ENCODE results near the gene UBE2C.

The UBE2C gene

DNA sequence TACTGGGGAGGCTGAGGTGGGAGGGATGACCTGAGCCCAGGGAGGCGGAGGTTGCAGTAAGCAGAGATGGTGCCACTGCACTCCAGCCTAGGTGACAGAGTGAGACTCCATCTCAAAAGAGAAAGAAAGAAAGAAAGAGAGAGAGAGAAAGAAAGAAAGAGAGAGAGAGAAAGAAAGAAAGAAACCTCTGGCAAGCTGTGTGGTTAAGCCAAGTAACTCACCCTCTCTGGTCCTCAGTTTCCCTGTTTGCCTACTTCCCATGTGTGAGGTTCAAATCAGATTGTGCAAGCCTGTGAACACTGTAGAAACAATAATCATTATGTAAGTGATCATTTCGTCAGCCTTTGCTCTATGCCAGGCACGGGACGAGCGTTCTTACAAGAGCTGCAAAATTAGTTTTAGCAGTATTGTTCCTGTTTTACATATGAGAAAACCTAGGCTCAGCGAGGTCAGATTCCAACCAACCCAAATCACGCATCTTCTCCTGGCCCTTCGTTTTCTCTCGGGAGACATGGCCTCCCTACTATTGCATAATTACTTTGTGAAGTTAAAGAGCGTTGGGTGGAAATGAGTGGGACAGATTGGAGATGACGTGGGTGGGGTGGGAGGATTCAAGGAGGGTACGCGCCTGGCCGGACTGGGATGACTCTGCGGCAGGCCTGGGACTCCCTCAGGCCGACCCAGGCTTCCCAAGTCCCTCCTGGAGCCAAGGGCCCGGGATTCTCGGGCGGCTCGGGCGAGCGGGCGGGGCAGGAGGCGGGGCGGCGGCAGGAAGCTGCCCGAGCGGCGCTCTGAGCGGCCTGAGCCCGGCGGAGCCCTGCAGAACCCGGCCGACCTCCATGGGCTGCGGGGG is 20.8 kb downstream of the UBE2C start, which contains the start of gene SNX21:
Gene SNX21 (plus strand): TSS at position 770 of the 853 bp plus-strand sequence. CDS start 121 bp downstream, outside the sequence.
- Histone ChIP-seq H3K36me3 (ENCODE audit: control insufficient read depth in 2 of 2, insufficient read depth in 2 of 2, low read length in 2 of 2) (peaks cover 3 to 4% of the 10 kb centered on the region in 2 donors), H3K27ac (ENCODE audit: low read depth in 2 of 2, low read length in 2 of 2) (peak within 1 kb of the TSS; percentile 64 to 87), H3K4me1 (ENCODE audit: control insufficient read depth in 2 of 2, insufficient read depth in 2 of 2, low read length in 2 of 2) (peaks cover 15 to 22% of the 10 kb centered on the region in 2 donors), H3K27me3 (ENCODE audit: control insufficient read depth in 2 of 2, insufficient read depth in 2 of 2, low read length in 2 of 2) (no peaks in the 10 kb centered on the region), H3K9me3 (ENCODE audit: control insufficient read depth in 2 of 2, low read length in 2 of 2) (no peaks in the 10 kb centered on the region), H3K9ac (ENCODE audit: low read depth in 1 of 2, low read length in 2 of 2) (peak within 1 kb of the TSS; percentile 52 to 82), H3K4me3 (ENCODE audit: low read length in 2 of 2) (peak within 1 kb of the TSS; percentile 68 to 77)

- Histone ChIP-seq H3K4me3 (ENCODE audit: low read length in 2 of 2) (peak overlapping the region; percentile 68 to 77), H3K4me1 (ENCODE audit: control insufficient read depth in 2 of 2, insufficient read depth in 2 of 2, low read length in 2 of 2) (peaks cover 15 to 22% of the 10 kb centered on the region in 2 donors), H3K27ac (ENCODE audit: low read depth in 2 of 2, low read length in 2 of 2) (peak overlapping the region; percentile 64 to 87), H3K9ac (ENCODE audit: low read depth in 1 of 2, low read length in 2 of 2) (peak overlapping the region; percentile 52 to 82), H3K9me3 (ENCODE audit: control insufficient read depth in 2 of 2, low read length in 2 of 2) (no peaks in the 10 kb centered on the region), H3K27me3 (ENCODE audit: control insufficient read depth in 2 of 2, insufficient read depth in 2 of 2, low read length in 2 of 2) (no peaks in the 10 kb centered on the region), H3K36me3 (ENCODE audit: control insufficient read depth in 2 of 2, insufficient read depth in 2 of 2, low read length in 2 of 2) (peaks cover 3 to 4% of the 10 kb centered on the region in 2 donors)
Observed at GRCh38 chr20:45833883-45834796, 21.7 kb downstream of the UBE2C start.

- Histone ChIP-seq H3K9ac (ENCODE audit: low read depth in 1 of 2, low read length in 2 of 2) (peak overlapping the region; percentile 52 to 82), H3K27ac (ENCODE audit: low read depth in 2 of 2, low read length in 2 of 2) (peak overlapping the region; percentile 64 to 87), H3K4me3 (ENCODE audit: low read length in 2 of 2) (peak overlapping the region; percentile 68 to 77), H3K36me3 (ENCODE audit: control insufficient read depth in 2 of 2, insufficient read depth in 2 of 2, low read length in 2 of 2) (peaks cover 3 to 5% of the 10 kb centered on the region in 2 donors), H3K9me3 (ENCODE audit: control insufficient read depth in 2 of 2, low read length in 2 of 2) (no peaks in the 10 kb centered on the region), H3K27me3 (ENCODE audit: control insufficient read depth in 2 of 2, insufficient read depth in 2 of 2, low read length in 2 of 2) (no peaks in the 10 kb centered on the region), H3K4me1 (ENCODE audit: control insufficient read depth in 2 of 2, insufficient read depth in 2 of 2, low read length in 2 of 2) (peaks cover 15 to 22% of the 10 kb centered on the region in 2 donors)
Observed at GRCh38 chr20:45834797-45835161, 22.3 kb downstream of the UBE2C start.

DNA sequence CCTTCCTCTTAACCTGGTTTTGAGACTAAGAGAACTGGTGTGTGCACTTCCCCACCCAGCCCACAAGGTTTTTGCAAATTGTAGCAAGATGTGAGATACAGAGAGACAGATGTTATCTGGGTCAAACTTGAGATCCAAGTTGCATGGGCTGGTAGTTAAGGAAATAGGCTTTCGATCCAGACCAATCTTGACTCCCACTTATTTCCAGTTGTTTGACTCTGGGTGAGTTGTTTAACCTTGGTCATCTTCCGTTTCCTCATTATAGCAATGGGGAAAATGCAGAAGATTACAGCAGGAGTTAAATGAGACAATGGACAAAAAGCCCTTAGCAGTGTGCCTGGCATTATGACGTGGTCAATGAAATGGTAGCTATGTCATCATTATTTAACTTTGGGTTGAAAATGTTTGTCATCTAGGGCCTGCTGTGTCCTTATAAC is 22.9 kb downstream of the UBE2C start:
- H3K9me3 ChIP-seq (ENCODE audit: control insufficient read depth in 2 of 2, low read length in 2 of 2) = no peaks in the 10 kb centered on the region
- peaks cover 15 to 22% of the 10 kb centered on the region in 2 donors for H3K4me1 ChIP-seq (ENCODE audit: control insufficient read depth in 2 of 2, insufficient read depth in 2 of 2, low read length in 2 of 2)
- peaks cover 3 to 8% of the 10 kb centered on the region in 2 donors for H3K36me3 ChIP-seq (ENCODE audit: control insufficient read depth in 2 of 2, insufficient read depth in 2 of 2, low read length in 2 of 2)
- H3K4me3 ChIP-seq (ENCODE audit: low read length in 2 of 2) = no peak overlapping the region
- H3K9ac ChIP-seq (ENCODE audit: low read depth in 1 of 2, low read length in 2 of 2) = no peak overlapping the region
- H3K27me3 ChIP-seq (ENCODE audit: control insufficient read depth in 2 of 2, insufficient read depth in 2 of 2, low read length in 2 of 2) = no peaks in the 10 kb centered on the region
- H3K27ac ChIP-seq (ENCODE audit: low read depth in 2 of 2, low read length in 2 of 2) = peak overlapping the region in 1 of 2 donors; percentile 2

GRCh38 chr20:45835825-45836224 is 23.4 kb downstream of the UBE2C start:
- H3K9me3 ChIP-seq (ENCODE audit: control insufficient read depth in 2 of 2, low read length in 2 of 2) = no peaks in the 10 kb centered on the region
- no peaks in the 10 kb centered on the region for H3K27me3 ChIP-seq (ENCODE audit: control insufficient read depth in 2 of 2, insufficient read depth in 2 of 2, low read length in 2 of 2)
- H3K9ac ChIP-seq (ENCODE audit: low read depth in 1 of 2, low read length in 2 of 2) = no peak overlapping the region
- H3K36me3 ChIP-seq (ENCODE audit: control insufficient read depth in 2 of 2, insufficient read depth in 2 of 2, low read length in 2 of 2) = peaks cover 3 to 11% of the 10 kb centered on the region in 2 donors
- no peak overlapping the region for H3K4me3 ChIP-seq (ENCODE audit: low read length in 2 of 2)
- H3K27ac ChIP-seq (ENCODE audit: low read depth in 2 of 2, low read length in 2 of 2) = peak overlapping the region; percentile 0 to 2
- peaks cover 15 to 22% of the 10 kb centered on the region in 2 donors for H3K4me1 ChIP-seq (ENCODE audit: control insufficient read depth in 2 of 2, insufficient read depth in 2 of 2, low read length in 2 of 2)

DNA sequence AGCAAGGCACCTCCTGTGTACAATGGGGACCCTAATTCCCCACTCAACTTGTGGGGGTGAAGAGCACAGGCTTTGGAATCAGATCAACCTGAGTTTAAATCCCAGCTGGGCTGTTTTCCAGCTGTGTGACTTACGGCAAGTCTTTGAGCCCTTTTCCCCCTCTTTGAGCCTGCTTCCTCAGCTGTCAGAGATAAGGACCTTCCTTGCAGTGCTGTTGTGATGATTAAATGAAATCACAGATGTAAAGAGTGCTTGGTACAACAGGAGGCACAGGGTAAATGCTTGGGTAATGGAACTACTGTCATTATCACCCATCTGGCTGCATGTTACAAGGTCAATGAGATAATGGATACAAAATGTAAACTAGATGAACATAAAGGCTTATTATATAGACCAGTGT is 24.4 kb downstream of the UBE2C start:
- peaks cover 15 to 22% of the 10 kb centered on the region in 2 donors for H3K4me1 ChIP-seq (ENCODE audit: control insufficient read depth in 2 of 2, insufficient read depth in 2 of 2, low read length in 2 of 2)
- no peak overlapping the region for H3K4me3 ChIP-seq (ENCODE audit: low read length in 2 of 2)
- H3K27ac ChIP-seq (ENCODE audit: low read depth in 2 of 2, low read length in 2 of 2) = no peak overlapping the region
- H3K27me3 ChIP-seq (ENCODE audit: control insufficient read depth in 2 of 2, insufficient read depth in 2 of 2, low read length in 2 of 2) = no peaks in the 10 kb centered on the region
- H3K9ac ChIP-seq (ENCODE audit: low read depth in 1 of 2, low read length in 2 of 2) = no peak overlapping the region
- H3K36me3 ChIP-seq (ENCODE audit: control insufficient read depth in 2 of 2, insufficient read depth in 2 of 2, low read length in 2 of 2) = peaks cover 11 to 21% of the 10 kb centered on the region in 2 donors
- no peaks in the 10 kb centered on the region for H3K9me3 ChIP-seq (ENCODE audit: control insufficient read depth in 2 of 2, low read length in 2 of 2)

DNA sequence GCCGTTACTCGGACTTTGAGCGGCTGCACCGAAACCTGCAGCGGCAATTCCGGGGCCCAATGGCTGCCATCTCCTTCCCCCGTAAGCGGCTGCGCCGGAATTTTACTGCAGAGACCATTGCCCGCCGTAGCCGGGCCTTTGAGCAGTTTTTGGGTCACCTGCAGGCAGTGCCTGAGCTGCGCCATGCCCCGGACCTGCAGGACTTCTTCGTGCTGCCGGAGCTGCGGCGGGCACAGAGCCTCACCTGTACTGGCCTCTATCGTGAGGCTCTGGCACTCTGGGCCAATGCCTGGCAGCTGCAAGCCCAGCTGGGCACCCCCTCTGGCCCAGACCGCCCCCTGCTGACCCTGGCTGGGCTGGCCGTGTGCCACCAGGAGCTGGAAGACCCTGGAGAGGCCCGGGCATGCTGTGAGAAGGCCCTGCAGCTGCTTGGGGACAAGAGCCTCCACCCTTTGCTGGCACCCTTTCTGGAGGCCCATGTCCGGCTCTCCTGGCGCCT is 28.3 kb downstream of the UBE2C start:
- Histone ChIP-seq H3K27ac (ENCODE audit: low read depth in 2 of 2, low read length in 2 of 2) (no peak overlapping the region), H3K36me3 (ENCODE audit: control insufficient read depth in 2 of 2, insufficient read depth in 2 of 2, low read length in 2 of 2) (peaks cover 36 to 52% of the 10 kb centered on the region in 2 donors), H3K9ac (ENCODE audit: low read depth in 1 of 2, low read length in 2 of 2) (no peak overlapping the region), H3K9me3 (ENCODE audit: control insufficient read depth in 2 of 2, low read length in 2 of 2) (no peaks in the 10 kb centered on the region), H3K27me3 (ENCODE audit: control insufficient read depth in 2 of 2, insufficient read depth in 2 of 2, low read length in 2 of 2) (no peaks in the 10 kb centered on the region), H3K4me1 (ENCODE audit: control insufficient read depth in 2 of 2, insufficient read depth in 2 of 2, low read length in 2 of 2) (peaks cover 0 to under 1% of the 10 kb centered on the region in 2 donors), H3K4me3 (ENCODE audit: low read length in 2 of 2) (no peak overlapping the region)

GRCh38 chr20:45841407-45842129 is 29.1 kb downstream of the UBE2C start:
- Histone ChIP-seq H3K4me3 (ENCODE audit: low read length in 2 of 2) (no peak overlapping the region), H3K4me1 (ENCODE audit: control insufficient read depth in 2 of 2, insufficient read depth in 2 of 2, low read length in 2 of 2) (no peaks in the 10 kb centered on the region), H3K27ac (ENCODE audit: low read depth in 2 of 2, low read length in 2 of 2) (peak overlapping the region in 1 of 2 donors; percentile 9), H3K36me3 (ENCODE audit: control insufficient read depth in 2 of 2, insufficient read depth in 2 of 2, low read length in 2 of 2) (peaks cover 42 to 57% of the 10 kb centered on the region in 2 donors), H3K9me3 (ENCODE audit: control insufficient read depth in 2 of 2, low read length in 2 of 2) (no peaks in the 10 kb centered on the region), H3K27me3 (ENCODE audit: control insufficient read depth in 2 of 2, insufficient read depth in 2 of 2, low read length in 2 of 2) (no peaks in the 10 kb centered on the region), H3K9ac (ENCODE audit: low read depth in 1 of 2, low read length in 2 of 2) (no peak overlapping the region)

- Histone ChIP-seq H3K27ac (ENCODE audit: low read depth in 2 of 2, low read length in 2 of 2) (peak overlapping the region; percentile 1 to 9), H3K4me1 (ENCODE audit: control insufficient read depth in 2 of 2, insufficient read depth in 2 of 2, low read length in 2 of 2) (no peaks in the 10 kb centered on the region), H3K4me3 (ENCODE audit: low read length in 2 of 2) (no peak overlapping the region), H3K9me3 (ENCODE audit: control insufficient read depth in 2 of 2, low read length in 2 of 2) (no peaks in the 10 kb centered on the region), H3K27me3 (ENCODE audit: control insufficient read depth in 2 of 2, insufficient read depth in 2 of 2, low read length in 2 of 2) (no peaks in the 10 kb centered on the region), H3K9ac (ENCODE audit: low read depth in 1 of 2, low read length in 2 of 2) (no peak overlapping the region), H3K36me3 (ENCODE audit: control insufficient read depth in 2 of 2, insufficient read depth in 2 of 2, low read length in 2 of 2) (peaks cover 39 to 61% of the 10 kb centered on the region in 2 donors)
Observed at GRCh38 chr20:45842169-45842812, 29.8 kb downstream of the UBE2C start.
